Vagina (tissue), 2 donors: Measurements from ENCODE around the gene GLYATL3.

Source experiments
- POLR2A ChIP-seq, 2 donors: fragments of 450-650 bp; IDR thresholded peaks; one replicate each; pipeline ENCODE4 v1.6.1; 2017; ENCODE audit warnings: antibody characterized with exemption in 2 of 2, mild to moderate bottlenecking in 2 of 2, moderate library complexity in 2 of 2
- POLR2AphosphoS5 ChIP-seq, 2 donors: sonication (generic); formaldehyde crosslinking; IDR thresholded peaks; one replicate each; pipeline ENCODE4 v1.9.0; 2017; ENCODE audit warnings: antibody characterized with exemption in 2 of 2, mild to moderate bottlenecking in 2 of 2, low read depth in 1 of 2; ENCODE audit not compliant: insufficient read depth in 1 of 2
- TF ChIP-seq, protein P1 (sequence below), 3 experiments: fragments of 450-650 bp in 2 of 3; fragments of 200-600 bp in 1 of 3; sonication (generic) in 1 of 3; IDR thresholded peaks; one replicate each; pipeline ENCODE4 v1.5.1; 2017 to 2019; ENCODE audit warnings: antibody characterized with exemption in 3 of 3, mild to moderate bottlenecking in 2 of 3, moderate library complexity in 2 of 3

GRCh38 chr6:49526598-49526997, 26.9 kb downstream of the GLYATL3 start:
- TF ChIP-seq POLR2AphosphoS5 (IDR thresholded peaks at IDR 0.05; ENCODE audit: insufficient read depth in 1 of 2, low read depth in 1 of 2): no peak
- TF ChIP-seq, protein P1, sequence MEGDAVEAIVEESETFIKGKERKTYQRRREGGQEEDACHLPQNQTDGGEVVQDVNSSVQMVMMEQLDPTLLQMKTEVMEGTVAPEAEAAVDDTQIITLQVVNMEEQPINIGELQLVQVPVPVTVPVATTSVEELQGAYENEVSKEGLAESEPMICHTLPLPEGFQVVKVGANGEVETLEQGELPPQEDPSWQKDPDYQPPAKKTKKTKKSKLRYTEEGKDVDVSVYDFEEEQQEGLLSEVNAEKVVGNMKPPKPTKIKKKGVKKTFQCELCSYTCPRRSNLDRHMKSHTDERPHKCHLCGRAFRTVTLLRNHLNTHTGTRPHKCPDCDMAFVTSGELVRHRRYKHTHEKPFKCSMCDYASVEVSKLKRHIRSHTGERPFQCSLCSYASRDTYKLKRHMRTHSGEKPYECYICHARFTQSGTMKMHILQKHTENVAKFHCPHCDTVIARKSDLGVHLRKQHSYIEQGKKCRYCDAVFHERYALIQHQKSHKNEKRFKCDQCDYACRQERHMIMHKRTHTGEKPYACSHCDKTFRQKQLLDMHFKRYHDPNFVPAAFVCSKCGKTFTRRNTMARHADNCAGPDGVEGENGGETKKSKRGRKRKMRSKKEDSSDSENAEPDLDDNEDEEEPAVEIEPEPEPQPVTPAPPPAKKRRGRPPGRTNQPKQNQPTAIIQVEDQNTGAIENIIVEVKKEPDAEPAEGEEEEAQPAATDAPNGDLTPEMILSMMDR (IDR thresholded peaks at IDR 0.05): no peak
- no peak for TF ChIP-seq POLR2A (IDR thresholded peaks at IDR 0.05)
